Spleen (tissue), 11 donors: Measurements from ENCODE around the gene LRRC32. TPM values are rescaled to one million over a fixed set of nuclear protein-coding genes. Genes with fewer than 3 reads are reported as not detected.

Experiments used
- DNase-seq: peaks from one replicate; pipeline ENCODE4 v3.0.0-alpha.2; 2020
- H3K27ac ChIP-seq, 8 donors: fragments of 200-600 bp; sonication (generic) in 7 of 8; 1 replicate in 4 of 8; 2 replicates in 4 of 8; pipeline versions ENCODE4 v1.5.0 to v1.8.0; 2016 to 2021; ENCODE audit warnings: inconsistent platforms in 4 of 8, mild to moderate bottlenecking in 4 of 8, moderate library complexity in 1 of 8
- H3K27me3 ChIP-seq, 7 donors: fragments of 200-600 bp; sonication (generic) in 6 of 7; replicated peaks in 1 of 7; 1 replicate in 4 of 7; 2 replicates in 3 of 7; pipeline versions ENCODE4 v1.5.0 to v1.8.0; 2016 to 2021; ENCODE audit warnings: inconsistent platforms in 3 of 7, mild to moderate bottlenecking in 1 of 7
- H3K36me3 ChIP-seq, 6 donors: fragments of 200-600 bp; sonication (generic) in 5 of 6; 1 replicate in 4 of 6; 2 replicates in 2 of 6; pipeline versions ENCODE4 v1.5.0 to v1.8.0; 2016 to 2021; ENCODE audit warnings: inconsistent platforms in 2 of 6
- H3K4me1 ChIP-seq, 6 donors: fragments of 200-600 bp; sonication (generic) in 5 of 6; 1 replicate in 3 of 6; 2 replicates in 3 of 6; pipeline versions ENCODE4 v1.5.0 to v1.8.0; 2016 to 2021; ENCODE audit warnings: inconsistent platforms in 3 of 6
- H3K4me3 ChIP-seq, 8 donors: fragments of 200-600 bp; sonication (generic) in 7 of 8; 1 replicate in 4 of 8; 2 replicates in 4 of 8; pipeline versions ENCODE4 v1.5.0 to v1.8.0; 2016 to 2021; ENCODE audit warnings: inconsistent platforms in 4 of 8, mild to moderate bottlenecking in 4 of 8, moderate library complexity in 2 of 8
- H3K9me3 ChIP-seq, 8 donors: fragments of 200-600 bp; sonication (generic) in 7 of 8; 1 replicate in 4 of 8; 2 replicates in 4 of 8; pipeline versions ENCODE4 v1.5.0 to v1.8.0; 2016 to 2021; ENCODE audit warnings: inconsistent platforms in 4 of 8
- CTCF ChIP-seq, 11 experiments: fragments of 200-600 bp in 7 of 11; fragments of 450-650 bp in 4 of 11; sonication (generic) in 4 of 11; IDR thresholded peaks in 8 of 11; conservative IDR thresholded peaks in 3 of 11; 1 replicate in 7 of 11; 2 replicates in 4 of 11; pipeline versions ENCODE4 v1.4.0 to v1.8.0; 2016 to 2021; ENCODE audit warnings: antibody characterized with exemption in 11 of 11, inconsistent platforms in 4 of 11, mild to moderate bottlenecking in 1 of 11
- POLR2A ChIP-seq, 3 donors: fragments of 450-650 bp; IDR thresholded peaks; one replicate each; pipeline ENCODE4 v1.5.1; 2017; ENCODE audit warnings: antibody characterized with exemption in 3 of 3, mild to moderate bottlenecking in 1 of 3
- POLR2AphosphoS5 ChIP-seq, 3 donors: sonication (generic); formaldehyde crosslinking; IDR thresholded peaks; one replicate each; pipeline ENCODE4 v1.5.1; 2017; ENCODE audit warnings: antibody characterized with exemption in 3 of 3
- WGBS, 5 donors: extraction: QIAGEN DNeasy Blood & Tissue Kit in 3 of 5; methylation state at CpG; one replicate each; pipeline versions ENCODE4 v1.1.5 to v1.1.7; 2013 to 2018; 5-methylcytosine and 5-hydroxymethylcytosine counted together
- intact Hi-C: fragments of 100-400 bp; cut with DNase I; formaldehyde crosslinking; loops from one replicate; pipeline ENCODE4 v1.15.0; 2023; ENCODE audit warnings: low total_unique reads
- polyA plus RNA-seq, 3 donors: library from polyadenylated mRNA; stranded (reverse); fragments of 200-250 nt; gene quantifications; one replicate each; pipeline ENCODE4 v1.2.1, GENCODE V29; 2013
- total RNA-seq, 7 donors: library from RNA; depleted of rRNA in 3 of 7; stranded (reverse); fragments of >200 nt in 3 of 7; fragmentation: NEBNext Ultra II Directional in 4 of 7; extraction: Animal tissue kit (Norgen Biotek cat#: 25700) in 4 of 7; gene quantifications; one replicate each; pipeline versions ENCODE4 v1.1.0 to v1.2.1, GENCODE V29; 2016 to 2021
- donor health status: healthy with polysubstance abuse.
- donor health status: DM: no; HTN: no; CAD: no; lungs with moderate emphysema.
- donor health status: DM: no; HTN: no; CAD: no.
- donor health status: Bipolar disorder and iron deficiency.
- donor health status: healthy.
- donor health status: DM: no; HTN: no; CAD: no.
- donor health status: DM: yes; HTN: yes; CAD: no.

The LRRC32 gene
- total and polyA plus RNA-seq, 10 donors: 25.9 to 214 (median 74.3) TPM

GRCh38 chr11:76699451-76700091 is 29.0 kb upstream of the LRRC32 start:
- no peak overlapping the region for H3K4me3 ChIP-seq
- intact Hi-C loops: no loop called here
- H3K4me1 ChIP-seq: no peaks in the 10 kb centered on the region
- no peak for DNase-seq
- peaks cover 0 to 4% (median 0%) of the 10 kb centered on the region in 7 donors for H3K27me3 ChIP-seq
- WGBS, 5 donors: 79 to 98% (median 85%) methylated on average over 2 to 3 of the region's 3 CpGs
- no peaks in the 10 kb centered on the region for H3K9me3 ChIP-seq
- TF ChIP-seq CTCF (IDR thresholded peaks at IDR 0.05 in 8 of 11, conservative IDR thresholded peaks at IDR 0.05 in 3 of 11) (no peak), POLR2A (IDR thresholded peaks at IDR 0.05) (no peak), POLR2AphosphoS5 (IDR thresholded peaks at IDR 0.05) (no peak)
- no peak overlapping the region for H3K27ac ChIP-seq
- H3K36me3 ChIP-seq: no peaks in the 10 kb centered on the region

- TF ChIP-seq POLR2A (IDR thresholded peaks at IDR 0.05): no peak
- TF ChIP-seq POLR2AphosphoS5 (IDR thresholded peaks at IDR 0.05): no peak
- no peak for TF ChIP-seq CTCF (IDR thresholded peaks at IDR 0.05 in 8 of 11, conservative IDR thresholded peaks at IDR 0.05 in 3 of 11)
- Histone ChIP-seq H3K4me1 (no peaks in the 10 kb centered on the region), H3K36me3 (no peaks in the 10 kb centered on the region), H3K27ac (no peak overlapping the region), H3K9me3 (no peaks in the 10 kb centered on the region), H3K27me3 (peaks cover 0 to 4% (median 0%) of the 10 kb centered on the region in 7 donors), H3K4me3 (no peak overlapping the region)
- WGBS, 5 donors: 70 to 81% (median 74%) methylated on average over 17 of the region's 17 CpGs
- intact Hi-C loops: no loop called here
- no peak for DNase-seq
Measured at GRCh38 chr11:76698321-76699043, 27.9 kb upstream of the LRRC32 start.

GRCh38 chr11:76696756-76697155 is 26.2 kb upstream of the LRRC32 start:
- TF ChIP-seq POLR2A (IDR thresholded peaks at IDR 0.05) (no peak), CTCF (IDR thresholded peaks at IDR 0.05 in 8 of 11, conservative IDR thresholded peaks at IDR 0.05 in 3 of 11) (no peak), POLR2AphosphoS5 (IDR thresholded peaks at IDR 0.05) (no peak)
- 82 to 95% (median 90%) methylated on average over 12 of the region's 12 CpGs for WGBS, 5 donors
- no peaks in the 10 kb centered on the region for H3K36me3 ChIP-seq
- no peak overlapping the region for H3K4me3 ChIP-seq
- no peak overlapping the region for H3K27ac ChIP-seq
- H3K27me3 ChIP-seq: peaks cover 0 to 4% (median 0%) of the 10 kb centered on the region in 7 donors
- H3K4me1 ChIP-seq: no peaks in the 10 kb centered on the region
- intact Hi-C loops: no loop called here
- DNase-seq: no peak
- no peaks in the 10 kb centered on the region for H3K9me3 ChIP-seq

- H3K9me3 ChIP-seq: no peaks in the 10 kb centered on the region
- peaks cover 0 to 2% (median 0%) of the 10 kb centered on the region in 7 donors for H3K27me3 ChIP-seq
- no peak overlapping the region for H3K27ac ChIP-seq
- TF ChIP-seq POLR2A (IDR thresholded peaks at IDR 0.05): no peak
- TF ChIP-seq CTCF (IDR thresholded peaks at IDR 0.05 in 8 of 11, conservative IDR thresholded peaks at IDR 0.05 in 3 of 11): no peak
- no peak for TF ChIP-seq POLR2AphosphoS5 (IDR thresholded peaks at IDR 0.05)
- H3K4me1 ChIP-seq: no peaks in the 10 kb centered on the region
- 37 to 51% (median 50%) methylated on average over 6 of the region's 6 CpGs for WGBS, 5 donors
- no peak for DNase-seq
- H3K36me3 ChIP-seq: no peaks in the 10 kb centered on the region
- H3K4me3 ChIP-seq: no peak overlapping the region
- intact Hi-C loops: no loop called here
Measured at GRCh38 chr11:76695771-76696170, 25.2 kb upstream of the LRRC32 start.
